Activated naive CD8-positive, alpha-beta T cell treated with anti-CD3 and anti-CD28 coated beads, Interleukin-2, amount 50 U/mL, for 24 hours (primary cell): Measurements from ENCODE around the gene IL1R2.

Experiments
- ATAC-seq: fragments of 150-1000 bp; cut with Tn5 transposase; one replicate; pipeline ENCODE4 v1.10.0; 2021
- DNase-seq: peaks from one replicate; pipeline ENCODE4 v3.0.0; 2021
- H3K27ac Mint-ChIP-seq: one replicate; pipeline ENCODE4 v1.8.0; 2021; ENCODE audit warnings: mild to moderate bottlenecking, mixed read lengths
- H3K27me3 Mint-ChIP-seq: one replicate; pipeline ENCODE4 v1.8.0; 2021; ENCODE audit warnings: mixed read lengths
- H3K36me3 Mint-ChIP-seq: one replicate; pipeline ENCODE4 v1.8.0; 2021; ENCODE audit warnings: low read depth, mixed read lengths
- H3K4me1 Mint-ChIP-seq: one replicate; pipeline ENCODE4 v1.8.0; 2021; ENCODE audit warnings: mixed read lengths
- H3K4me3 Mint-ChIP-seq: one replicate; pipeline ENCODE4 v1.8.0; 2021; ENCODE audit warnings: mild to moderate bottlenecking, moderate library complexity, mixed read lengths
- H3K9me3 Mint-ChIP-seq: one replicate; pipeline ENCODE4 v1.8.0; 2021; ENCODE audit warnings: mixed read lengths

Gene IL1R2

DNA sequence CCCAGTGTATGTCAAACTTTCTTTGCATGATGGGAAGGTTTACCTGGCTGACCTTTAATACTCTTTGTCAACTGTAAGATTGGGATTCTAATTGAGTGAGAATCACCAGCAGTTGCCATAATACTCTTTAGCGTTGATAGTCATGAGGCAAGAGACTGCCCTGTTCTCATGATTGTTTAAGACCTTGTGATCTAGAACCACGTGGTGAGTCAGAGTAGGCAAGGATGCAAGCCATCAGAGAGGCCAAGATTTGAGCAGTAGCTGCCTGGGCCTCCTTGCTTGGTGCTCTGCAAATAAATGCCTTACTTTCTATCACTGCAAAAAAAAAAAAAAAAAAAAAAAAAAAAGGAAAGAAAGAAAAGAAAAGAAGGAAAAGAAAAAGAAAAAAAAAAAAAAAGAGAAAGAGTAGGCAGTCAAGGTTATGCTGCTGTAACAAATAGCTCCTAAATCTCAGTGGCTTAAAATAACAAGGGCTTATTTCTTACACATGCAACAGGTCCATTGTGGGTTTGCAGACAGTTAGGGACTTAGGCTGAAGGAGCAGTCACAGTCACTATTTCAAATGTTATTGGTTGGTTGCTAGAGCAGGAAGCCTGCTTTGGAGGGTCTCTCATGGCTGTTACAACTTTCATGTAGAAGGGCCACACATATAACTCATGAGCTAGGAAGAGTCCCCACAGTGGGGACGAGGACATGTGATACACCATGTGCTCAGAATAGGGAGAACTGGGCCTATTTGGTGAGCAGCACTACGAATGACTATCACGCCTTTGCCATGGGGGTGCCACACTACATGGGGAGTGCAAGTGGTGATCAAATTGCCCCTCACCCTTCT, 21.7 kb downstream of the IL1R2 start:
- DNase-seq (no peak), ATAC-seq (peak; percentile 63)
- Mint-ChIP-seq H3K4me1 (peaks cover 29% of the 10 kb centered on the region), H3K27ac (peak overlapping the region; percentile 66), H3K4me3 (no peak overlapping the region), H3K27me3 (peaks cover 3% of the 10 kb centered on the region), H3K36me3 (no peaks in the 10 kb centered on the region), H3K9me3 (no peaks in the 10 kb centered on the region)

DNA sequence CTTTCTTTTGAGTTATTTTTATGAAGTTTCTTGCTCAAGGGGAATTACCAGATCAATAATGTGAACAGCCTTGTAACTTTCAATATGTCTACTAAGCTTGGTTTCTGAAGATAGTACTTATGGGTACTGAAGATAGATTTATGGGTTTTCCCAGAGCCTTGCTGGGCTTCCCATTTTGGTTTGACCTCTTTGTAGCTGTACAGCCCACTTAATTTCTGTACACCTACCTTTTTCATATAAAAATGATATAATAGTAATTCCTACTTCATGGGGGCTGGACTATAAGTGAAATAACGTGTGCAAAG, 22.2 kb downstream of the IL1R2 start:
- peak; percentile 78 for ATAC-seq
- Mint-ChIP-seq H3K4me1 (peaks cover 29% of the 10 kb centered on the region), H3K27ac (peak overlapping the region; percentile 66), H3K36me3 (no peaks in the 10 kb centered on the region), H3K9me3 (no peaks in the 10 kb centered on the region), H3K27me3 (peaks cover 3% of the 10 kb centered on the region), H3K4me3 (no peak overlapping the region)
- no peak for DNase-seq

DNA sequence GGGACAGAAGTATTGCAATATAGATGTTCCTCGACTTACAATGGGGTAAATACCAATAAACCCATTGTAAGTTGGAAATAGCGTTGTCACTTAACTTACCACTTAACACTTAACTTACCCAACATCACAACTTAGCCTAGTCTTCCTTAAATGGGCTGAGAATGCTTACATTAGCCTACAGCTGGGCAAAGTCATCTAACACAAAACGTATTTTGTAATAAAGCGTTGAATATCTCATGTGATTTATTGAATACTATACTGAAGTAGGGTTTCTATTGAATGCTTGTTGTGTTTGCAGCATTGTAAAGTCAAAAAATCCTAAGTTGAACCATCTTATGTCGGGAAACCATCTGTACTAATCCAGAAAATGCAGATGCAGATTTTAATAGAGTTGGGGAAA, 23.6 kb downstream of the IL1R2 start:
- Mint-ChIP-seq H3K4me1 (peaks cover 29% of the 10 kb centered on the region), H3K36me3 (no peaks in the 10 kb centered on the region), H3K4me3 (no peak overlapping the region), H3K9me3 (no peaks in the 10 kb centered on the region), H3K27me3 (peaks cover 2% of the 10 kb centered on the region), H3K27ac (no peak overlapping the region)
- no peak for DNase-seq
- ATAC-seq = no peak

DNA sequence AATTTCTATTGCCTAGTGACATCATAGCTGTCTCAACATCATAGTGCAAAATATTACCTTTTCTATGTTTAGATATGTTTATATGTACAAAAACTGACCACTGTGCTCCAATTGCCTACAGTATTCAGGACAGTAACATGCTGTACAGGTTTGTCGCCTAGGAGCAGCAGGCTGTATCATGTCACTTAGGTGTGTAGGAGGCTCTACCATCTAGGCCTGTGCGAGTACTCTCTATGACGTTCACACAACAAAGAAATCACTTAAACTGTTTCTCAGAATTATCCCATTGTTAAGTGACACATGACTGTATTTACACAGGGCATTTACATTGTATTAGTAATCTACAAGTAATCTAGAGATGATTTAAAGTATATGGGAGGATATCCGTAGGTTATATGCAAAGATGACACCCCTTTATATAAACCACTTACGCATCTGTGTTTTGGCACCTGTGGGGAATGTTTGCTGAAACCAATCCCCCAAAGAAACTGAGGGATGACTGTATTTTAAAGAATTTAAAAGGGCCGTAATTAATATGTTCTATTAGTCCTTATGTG, 24.7 kb downstream of the IL1R2 start:
- DNase-seq (no peak), ATAC-seq (no peak)
- no peaks in the 10 kb centered on the region for H3K36me3 Mint-ChIP-seq
- H3K4me3 Mint-ChIP-seq = no peak overlapping the region
- H3K4me1 Mint-ChIP-seq = peaks cover 27% of the 10 kb centered on the region
- peaks cover 4% of the 10 kb centered on the region for H3K27me3 Mint-ChIP-seq
- H3K9me3 Mint-ChIP-seq = no peaks in the 10 kb centered on the region
- H3K27ac Mint-ChIP-seq = no peak overlapping the region

DNA sequence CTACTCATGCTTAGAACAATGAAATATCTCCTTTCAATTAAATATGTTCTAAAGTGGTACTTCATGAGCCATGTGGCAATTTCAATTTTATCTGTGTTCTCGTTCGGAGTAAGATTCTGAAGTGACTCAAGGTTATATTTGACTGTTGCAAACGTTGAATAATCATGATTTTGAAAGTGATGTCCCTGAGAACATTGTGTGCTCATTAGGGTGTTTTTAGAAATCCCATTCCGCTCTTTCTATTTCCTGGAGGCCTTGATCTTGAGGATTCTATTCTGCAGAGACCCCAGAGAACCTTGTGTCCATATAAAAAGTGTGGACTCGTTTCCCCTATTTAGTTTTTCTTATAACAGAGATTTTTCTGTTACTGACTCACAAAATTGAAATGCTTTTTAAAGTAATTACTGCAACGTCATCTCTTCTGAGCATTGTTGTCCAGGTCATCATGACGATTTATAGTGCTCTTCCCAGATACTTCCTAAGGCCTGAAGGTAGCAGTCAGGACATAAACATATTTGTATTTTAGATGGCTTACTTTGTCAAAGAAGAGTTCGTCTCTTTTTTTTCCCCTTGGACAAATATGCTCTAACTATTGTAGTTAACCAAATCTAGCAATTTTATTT, 27.2 kb downstream of the IL1R2 start:
- no peak for ATAC-seq
- H3K27me3 Mint-ChIP-seq = peaks cover 4% of the 10 kb centered on the region
- peaks cover 11% of the 10 kb centered on the region for H3K4me1 Mint-ChIP-seq
- no peak overlapping the region for H3K4me3 Mint-ChIP-seq
- no peak overlapping the region for H3K27ac Mint-ChIP-seq
- H3K9me3 Mint-ChIP-seq = no peaks in the 10 kb centered on the region
- DNase-seq = no peak
- no peaks in the 10 kb centered on the region for H3K36me3 Mint-ChIP-seq

DNA sequence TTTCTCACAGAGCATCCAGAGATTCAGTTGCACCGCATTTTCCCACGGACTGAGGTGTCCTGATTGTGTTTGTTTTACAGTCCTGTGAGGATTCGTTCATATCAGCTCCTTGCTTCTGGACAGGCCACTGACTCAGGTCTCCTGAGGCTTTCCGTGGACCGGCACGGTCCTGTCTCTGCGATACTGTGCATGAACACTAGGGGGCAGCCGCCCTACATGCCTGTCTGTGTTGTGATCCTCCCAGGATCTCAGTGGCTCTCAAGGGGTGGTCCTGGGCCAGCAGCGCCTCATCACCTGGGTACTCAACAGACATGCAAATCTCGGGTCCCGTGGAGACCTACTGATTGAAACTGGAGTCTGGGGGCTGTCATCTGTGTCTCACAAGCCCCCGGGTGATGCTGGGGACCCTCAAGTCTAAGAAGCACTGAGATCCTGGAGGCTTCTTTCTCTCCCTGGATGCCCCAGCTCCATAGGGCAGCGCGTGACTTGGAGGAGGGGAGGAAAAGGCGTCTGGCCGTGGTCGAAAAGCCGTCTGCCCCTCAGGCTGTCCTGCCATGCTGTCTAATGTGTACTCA, 28.9 kb downstream of the IL1R2 start:
- Mint-ChIP-seq H3K27ac (peak overlapping the region; percentile 22), H3K27me3 (peaks cover 4% of the 10 kb centered on the region), H3K36me3 (no peaks in the 10 kb centered on the region), H3K4me3 (no peak overlapping the region), H3K9me3 (no peaks in the 10 kb centered on the region), H3K4me1 (peaks cover 18% of the 10 kb centered on the region)
- peak; percentile 83 for ATAC-seq
- peak; percentile 87 for DNase-seq

DNA sequence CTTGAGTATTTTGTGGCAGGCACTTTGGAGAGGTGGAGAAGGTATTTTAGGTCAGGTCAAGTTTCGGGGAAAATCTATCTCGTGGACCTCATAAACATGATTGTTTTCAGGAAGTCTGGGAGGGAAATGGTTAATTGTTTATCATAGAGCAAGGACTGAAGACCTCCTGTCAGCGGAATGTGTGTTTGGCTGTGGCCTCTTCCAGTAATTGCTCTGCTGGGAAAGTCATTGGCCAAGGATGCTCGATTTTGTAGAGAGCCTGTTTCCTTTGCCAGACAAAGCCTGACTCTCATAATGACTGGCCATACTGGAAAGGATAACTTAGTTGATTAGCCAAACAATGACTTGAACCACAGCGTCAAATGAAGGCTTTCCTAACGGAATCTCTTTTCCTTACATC, 30.0 kb downstream of the IL1R2 start:
- no peak overlapping the region for H3K4me3 Mint-ChIP-seq
- peaks cover 21% of the 10 kb centered on the region for H3K4me1 Mint-ChIP-seq
- H3K36me3 Mint-ChIP-seq = no peaks in the 10 kb centered on the region

DNA sequence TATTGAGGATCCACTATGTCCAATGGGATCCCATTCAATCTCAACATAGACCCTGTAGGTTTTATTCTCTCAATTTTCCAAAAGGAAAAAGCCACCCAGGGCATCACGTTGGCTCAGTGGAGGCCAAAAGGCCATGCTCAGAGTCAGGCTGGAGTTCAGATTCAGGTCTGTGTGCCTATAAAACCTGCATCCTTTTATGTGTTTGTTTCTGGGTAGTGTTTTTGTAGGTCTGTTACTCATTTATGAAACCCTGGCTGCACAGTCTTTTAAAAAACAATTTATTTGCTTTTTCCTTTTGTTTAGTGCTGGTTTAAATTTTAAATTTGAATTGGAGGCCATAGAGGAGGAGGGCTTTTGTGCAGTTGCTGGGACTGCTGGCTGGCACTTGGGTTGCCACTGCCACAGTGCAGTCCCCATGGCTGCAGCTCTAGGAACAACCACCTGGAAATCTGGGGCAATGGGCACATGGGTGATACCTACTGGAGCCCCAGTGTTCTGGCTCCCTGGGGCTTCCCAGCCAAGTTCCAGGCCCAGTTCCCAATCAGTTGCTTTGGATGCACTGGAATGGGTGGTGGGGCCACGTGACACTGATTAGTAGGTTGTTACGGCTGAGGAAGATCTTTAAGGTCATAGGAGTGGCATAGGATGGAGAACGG, 31.3 kb downstream of the IL1R2 start:
- DNase-seq (no peak), ATAC-seq (no peak)
- H3K4me3 Mint-ChIP-seq = no peak overlapping the region
- H3K4me1 Mint-ChIP-seq = peaks cover 30% of the 10 kb centered on the region
- H3K27ac Mint-ChIP-seq = no peak overlapping the region
- H3K36me3 Mint-ChIP-seq = no peaks in the 10 kb centered on the region
- peaks cover 4% of the 10 kb centered on the region for H3K27me3 Mint-ChIP-seq
- H3K9me3 Mint-ChIP-seq = no peaks in the 10 kb centered on the region

More for the DNA sequence above, 30.0 kb downstream of the IL1R2 start:
- no peak for DNase-seq
- Mint-ChIP-seq H3K27ac (no peak overlapping the region), H3K27me3 (peaks cover 4% of the 10 kb centered on the region), H3K9me3 (no peaks in the 10 kb centered on the region)
- ATAC-seq = no peak

DNA sequence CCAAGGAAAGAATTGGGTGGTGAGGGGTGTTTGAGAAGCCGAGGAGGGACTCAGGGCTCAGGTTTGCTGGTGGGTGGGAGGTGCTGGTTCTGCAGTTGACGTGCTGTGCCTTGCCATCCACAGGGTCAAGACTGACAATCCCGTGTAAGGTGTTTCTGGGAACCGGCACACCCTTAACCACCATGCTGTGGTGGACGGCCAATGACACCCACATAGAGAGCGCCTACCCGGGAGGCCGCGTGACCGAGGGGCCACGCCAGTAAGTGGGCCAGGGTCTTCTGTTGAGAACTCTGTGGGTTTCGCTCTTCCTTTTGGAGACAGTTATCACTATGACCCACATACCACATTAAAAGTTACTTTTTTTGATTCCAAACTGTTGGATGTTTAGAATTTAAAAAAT, 32.6 kb downstream of the IL1R2 start:
- H3K27me3 Mint-ChIP-seq = peaks cover 4% of the 10 kb centered on the region
- H3K27ac Mint-ChIP-seq = no peak overlapping the region
- no peak overlapping the region for H3K4me3 Mint-ChIP-seq
- peaks cover 39% of the 10 kb centered on the region for H3K4me1 Mint-ChIP-seq
- ATAC-seq (no peak), DNase-seq (no peak)
- H3K36me3 Mint-ChIP-seq = no peaks in the 10 kb centered on the region
- no peaks in the 10 kb centered on the region for H3K9me3 Mint-ChIP-seq

DNA sequence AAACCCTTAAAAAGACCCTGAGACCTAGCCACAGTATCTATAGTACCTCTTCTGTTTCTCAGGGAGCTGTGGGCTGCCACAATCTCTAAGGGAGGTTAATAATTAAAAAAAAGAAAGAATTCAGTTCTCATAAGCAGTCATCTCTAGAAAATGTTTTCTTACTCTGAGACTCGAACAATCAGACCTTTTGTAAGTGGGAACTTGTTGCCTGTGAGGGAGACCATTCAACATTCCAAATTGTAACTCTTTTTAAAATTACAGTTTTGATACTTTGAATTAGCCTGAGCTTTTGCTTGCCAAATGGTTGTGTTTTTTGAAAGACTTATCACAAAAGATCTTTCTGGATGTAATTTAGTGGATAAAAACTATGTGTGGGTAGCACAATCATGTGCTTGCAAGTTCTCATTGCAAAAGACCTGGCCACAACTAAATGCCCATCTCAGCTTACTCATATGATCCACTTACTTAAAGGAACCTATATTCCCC, 33.3 kb downstream of the IL1R2 start:
- ATAC-seq = no peak
- peaks cover 39% of the 10 kb centered on the region for H3K4me1 Mint-ChIP-seq
- DNase-seq = no peak
- H3K9me3 Mint-ChIP-seq = no peaks in the 10 kb centered on the region
- no peak overlapping the region for H3K4me3 Mint-ChIP-seq
- peaks cover 4% of the 10 kb centered on the region for H3K27me3 Mint-ChIP-seq
- no peak overlapping the region for H3K27ac Mint-ChIP-seq
- no peaks in the 10 kb centered on the region for H3K36me3 Mint-ChIP-seq

DNA sequence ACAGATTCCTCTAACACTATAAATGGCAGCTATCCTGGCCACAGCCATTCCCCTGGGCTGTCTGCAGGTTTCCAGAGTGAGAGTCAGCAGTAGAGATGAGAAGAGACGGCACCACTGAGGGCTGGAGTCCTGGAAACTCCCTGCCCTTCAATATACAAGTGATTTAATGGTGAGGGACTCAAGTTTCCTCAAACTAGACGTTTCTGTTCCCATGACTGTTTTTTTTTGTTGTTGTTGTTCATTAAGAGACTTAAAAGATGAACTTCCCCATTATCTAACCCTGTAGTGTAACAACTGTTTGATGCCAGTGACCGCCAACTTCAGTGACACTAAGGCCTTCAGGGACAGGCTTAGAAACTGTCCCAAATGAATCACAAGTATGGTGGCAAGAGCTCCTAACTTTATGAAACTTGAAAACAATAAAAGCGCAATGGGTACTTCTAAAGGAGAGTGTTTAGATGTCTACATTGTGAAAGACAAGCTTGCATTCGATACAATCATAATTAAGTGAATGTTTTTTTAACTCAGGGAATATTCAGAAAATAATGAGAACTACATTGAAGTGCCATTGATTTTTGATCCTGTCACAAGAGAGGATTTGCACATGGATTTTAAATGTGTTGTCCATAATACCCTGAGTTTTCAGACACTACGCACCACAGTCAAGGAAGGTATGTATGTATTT, 34.0 kb downstream of the IL1R2 start:
- H3K27me3 Mint-ChIP-seq = no peaks in the 10 kb centered on the region
- H3K4me1 Mint-ChIP-seq = peaks cover 34% of the 10 kb centered on the region
- H3K27ac Mint-ChIP-seq = no peak overlapping the region
- no peak for ATAC-seq
- DNase-seq = no peak
- H3K4me3 Mint-ChIP-seq = no peak overlapping the region
- H3K36me3 Mint-ChIP-seq = no peaks in the 10 kb centered on the region
- no peaks in the 10 kb centered on the region for H3K9me3 Mint-ChIP-seq

DNA sequence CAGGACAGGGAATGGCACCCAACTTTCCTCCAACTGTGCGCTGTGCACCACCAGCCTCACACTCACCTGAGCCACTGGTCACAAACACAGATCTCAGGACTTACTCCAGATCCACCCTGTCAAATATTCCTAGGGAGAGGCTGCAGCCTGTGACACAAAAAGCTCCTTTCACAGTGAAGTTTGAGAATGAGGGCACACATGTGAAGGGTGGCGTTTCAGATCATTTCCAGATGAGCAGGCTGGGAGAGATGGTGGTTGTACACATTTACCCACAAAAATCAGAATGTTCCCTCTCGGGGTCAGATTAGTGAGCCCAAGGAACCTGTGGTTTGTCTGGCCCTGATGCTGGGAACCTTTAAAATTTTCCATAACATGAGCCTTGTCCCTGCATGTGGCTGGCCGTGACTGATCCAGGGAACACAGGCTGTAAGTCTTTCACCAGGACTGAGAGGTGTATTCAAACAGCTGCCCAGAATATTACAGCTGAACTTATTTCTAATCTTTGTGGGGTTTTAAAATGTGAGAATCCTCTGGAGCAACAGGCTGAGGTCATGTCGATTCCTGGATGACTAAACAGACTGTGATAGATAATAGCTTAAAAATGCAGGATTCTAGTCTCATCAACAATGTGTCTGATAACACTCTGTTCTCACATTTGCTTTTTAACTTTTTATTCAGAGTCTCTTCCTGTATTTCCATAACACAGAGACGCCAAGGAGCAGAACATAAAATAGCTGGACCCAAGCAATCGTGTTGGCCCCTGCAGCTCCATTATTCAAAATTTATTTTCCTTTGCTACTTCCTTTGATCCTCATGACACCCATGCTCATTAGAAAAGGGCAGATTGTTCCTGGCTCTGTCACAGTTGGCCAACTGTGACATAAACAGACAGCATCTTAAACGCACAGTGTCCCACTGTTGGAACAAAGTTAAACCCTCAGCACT, 35.5 kb downstream of the IL1R2 start:
- Mint-ChIP-seq H3K27ac (no peak overlapping the region), H3K4me1 (peaks cover 33% of the 10 kb centered on the region), H3K9me3 (no peaks in the 10 kb centered on the region), H3K27me3 (no peaks in the 10 kb centered on the region), H3K36me3 (no peaks in the 10 kb centered on the region), H3K4me3 (no peak overlapping the region)
- DNase-seq (no peak), ATAC-seq (no peak)

DNA sequence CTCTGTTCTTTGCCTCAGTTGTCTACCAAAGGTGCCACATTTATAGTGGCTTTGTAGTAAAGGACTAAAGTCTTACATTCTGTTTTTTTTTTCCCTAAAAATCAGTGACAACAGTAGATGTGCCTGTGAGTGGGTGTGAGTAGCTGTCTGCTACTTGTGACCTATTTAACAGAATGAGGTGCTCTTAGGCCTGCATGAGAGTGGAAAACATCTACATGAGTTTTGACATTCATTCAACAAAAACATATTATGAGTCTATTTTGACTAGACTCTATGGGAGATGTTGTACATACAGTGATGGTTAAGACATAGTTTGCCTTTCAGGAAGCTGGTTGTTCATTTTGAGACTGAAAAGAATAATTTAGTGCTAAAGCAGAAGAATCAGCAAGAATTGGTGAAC, 36.7 kb downstream of the IL1R2 start:
- Mint-ChIP-seq H3K9me3 (no peaks in the 10 kb centered on the region), H3K27me3 (no peaks in the 10 kb centered on the region), H3K36me3 (no peaks in the 10 kb centered on the region), H3K4me1 (peaks cover 42% of the 10 kb centered on the region), H3K4me3 (no peak overlapping the region), H3K27ac (no peak overlapping the region)
- no peak for DNase-seq
- ATAC-seq = no peak
